PC-3 (cell line): ENCODE measurements around the gene LSM5. TPM values are rescaled to one million over a fixed set of nuclear protein-coding genes. Genes with fewer than 3 reads are reported as not detected.

Source experiments
- ATAC-seq: fragments of 200-7000 bp; cut with Tn5 transposase; 2 replicates; pipeline ENCODE4 v1.9.1; 2020; ENCODE audit warnings: mild to moderate bottlenecking, moderate library complexity
- BruUV-seq: library from RNA; stranded (reverse); fragments of 400-500 nt; replicated peaks from 2 replicates; lab custom pipeline; 2021; lab: Mats Ljungman, UMichigan
- CTCF ChIA-PET: fragments of 300-600 bp; sonication (Branson Sonifier 250); formaldehyde crosslinking; loops from one replicate; lab custom pipeline; 2022; ENCODE audit warnings: antibody characterized with exemption; lab: Charles Lee
- POLR2A ChIA-PET: fragments of 300-600 bp; sonication (Branson Sonifier 250); formaldehyde crosslinking; loops from one replicate; lab custom pipeline; 2022; ENCODE audit warnings: antibody characterized with exemption; ENCODE audit not compliant: unreplicated experiment; lab: Charles Lee
- DNase-seq: peaks from one replicate; pipeline ENCODE4 v3.0.0-alpha.2; 2015
- H2AFZ ChIP-seq: fragments of 300-600 bp; sonication (generic); 2 replicates; pipeline ENCODE4 v1.6.0; 2016; ENCODE audit warnings: antibody characterized with exemption, low read length
- H3F3A ChIP-seq: fragments of 300-600 bp; sonication (generic); one replicate; pipeline ENCODE4 v1.6.0; 2017; ENCODE audit warnings: antibody characterized with exemption, low read length, control low read depth, mild to moderate bottlenecking; ENCODE audit not compliant: unreplicated experiment
- H3K27ac ChIP-seq: fragments of 300-600 bp; sonication (generic); 2 replicates; pipeline ENCODE4 v1.5.1; 2016; ENCODE audit warnings: mild to moderate bottlenecking, low read length
- H3K27me3 ChIP-seq: fragments of 300-600 bp; sonication (generic); 2 replicates; pipeline ENCODE4 v1.6.1; 2016; ENCODE audit warnings: low read length, mixed read lengths
- H3K36me3 ChIP-seq: fragments of 300-600 bp; sonication (generic); 2 replicates; pipeline ENCODE4 v1.6.1; 2016; ENCODE audit warnings: low read depth, mixed run types, low read length, mixed read lengths
- H3K4me1 ChIP-seq: fragments of 300-600 bp; sonication (generic); 2 replicates; pipeline ENCODE4 v1.5.1; 2016; ENCODE audit warnings: low read length; ENCODE audit not compliant: insufficient read depth
- H3K4me2 ChIP-seq: fragments of 300-600 bp; sonication (generic); 2 replicates; pipeline ENCODE4 v1.6.0; 2016; ENCODE audit warnings: low read length
- H3K4me3 ChIP-seq: fragments of 300-600 bp; sonication (generic); 2 replicates; pipeline ENCODE4 v1.5.1; 2016; ENCODE audit warnings: mild to moderate bottlenecking, low read length, mixed read lengths
- H3K79me2 ChIP-seq: fragments of 300-600 bp; sonication (generic); 2 replicates; pipeline ENCODE4 v1.6.1; 2017; ENCODE audit warnings: low read length, mixed read lengths
- H3K9ac ChIP-seq: fragments of 300-600 bp; sonication (generic); 2 replicates; pipeline ENCODE4 v1.6.0; 2016; ENCODE audit warnings: mild to moderate bottlenecking, low read length
- H3K9me2 ChIP-seq: fragments of 300-600 bp; sonication (generic); replicated peaks from 2 replicates; pipeline ENCODE4 v1.6.1; 2016; ENCODE audit warnings: mixed run types, low read length, mixed read lengths
- H3K9me3 ChIP-seq: fragments of 300-600 bp; sonication (generic); 2 replicates; pipeline ENCODE4 v1.6.1; 2016; ENCODE audit warnings: low read length, mixed read lengths
- H4K20me1 ChIP-seq: fragments of 300-600 bp; sonication (generic); 2 replicates; pipeline ENCODE4 v1.6.1; 2016; ENCODE audit warnings: low read length, mixed read lengths
- CTCF ChIP-seq: fragments of 300-600 bp; sonication (generic); conservative IDR thresholded peaks from 2 replicates; pipeline ENCODE4 v1.5.1; 2017; ENCODE audit warnings: antibody characterized with exemption, low read depth, mild to moderate bottlenecking, low read length
- EZH2 ChIP-seq: fragments of 300-600 bp; sonication (generic); IDR thresholded peaks from one replicate; pipeline ENCODE4 v1.6.1; 2017; ENCODE audit warnings: antibody characterized with exemption, mild to moderate bottlenecking, low read length; ENCODE audit not compliant: unreplicated experiment
- EZH2phosphoT487 ChIP-seq: fragments of 300-600 bp; sonication (generic); IDR thresholded peaks from 2 replicates; pipeline ENCODE4 v1.6.1; 2018; ENCODE audit warnings: mild to moderate bottlenecking, antibody characterized with exemption, low read length, borderline replicate concordance
- intact Hi-C: fragments of 100-400 bp; cut with micrococcal nuclease; formaldehyde crosslinking; loops from 2 replicates; pipeline ENCODE4 v1.9.0; 2023
- total RNA-seq: library from RNA; depleted of rRNA; stranded (reverse); fragments of >200 nt; gene quantifications from 2 replicates; pipeline ENCODE4 v1.2.3, GENCODE V29; 2014

LSM5 gene
- total RNA-seq, 1 experiment from 2014 or later = 24.8 TPM

- no peak overlapping the region for H3K4me3 ChIP-seq
- DNase-seq (no peak), ATAC-seq (no peak)
- CTCF ChIA-PET = no interaction called here
- H3K4me2 ChIP-seq = no peak overlapping the region
- no peaks in the 10 kb centered on the region for H3K36me3 ChIP-seq
- POLR2A ChIA-PET = interaction anchor here (0.7 kb wide), 1 partner anchor 38 kb away, joined by 14 read pairs; the partner anchor contains the start of gene AVL9
- no peaks in the 10 kb centered on the region for H3K9me2 ChIP-seq
- no peaks in the 10 kb centered on the region for H3K9me3 ChIP-seq
- H3K27me3 ChIP-seq = no peaks in the 10 kb centered on the region
- intact Hi-C loops = no loop called here
- H3K9ac ChIP-seq = no peak overlapping the region
- no peak overlapping the region for H2AFZ ChIP-seq
- no TSS peak for BruUV-seq
- H3K79me2 ChIP-seq = peaks cover 19% of the 10 kb centered on the region; the same call in 1 of the 2 replicates
- H3K4me1 ChIP-seq = peaks cover 18% of the 10 kb centered on the region
- no peak overlapping the region for H3K27ac ChIP-seq
- no peaks in the 10 kb centered on the region for H4K20me1 ChIP-seq
- H3F3A ChIP-seq = no peaks in the 10 kb centered on the region
- TF ChIP-seq CTCF (no peak), EZH2phosphoT487 (no peak), EZH2 (no peak)
These were observed 43.3 kb upstream of the LSM5 start for GRCh38 chr7:32533276-32534029.

GRCh38 chr7:32532716-32533115 lies 42.5 kb upstream of the LSM5 start:
- ATAC-seq (no peak), DNase-seq (no peak)
- Histone ChIP-seq H3K36me3 (no peaks in the 10 kb centered on the region), H3K27me3 (no peaks in the 10 kb centered on the region), H2AFZ (no peak overlapping the region), H4K20me1 (no peaks in the 10 kb centered on the region), H3F3A (no peaks in the 10 kb centered on the region), H3K4me3 (no peak overlapping the region), H3K9ac (no peak overlapping the region), H3K9me2 (no peaks in the 10 kb centered on the region), H3K4me1 (peaks cover 18% of the 10 kb centered on the region), H3K4me2 (no peak overlapping the region), H3K27ac (no peak overlapping the region), H3K79me2 (peaks cover 14% of the 10 kb centered on the region; the same call in 1 of the 2 replicates), H3K9me3 (no peaks in the 10 kb centered on the region)
- BruUV-seq = no TSS peak
- ChIA-PET POLR2A (no interaction called here), CTCF (no interaction called here)
- intact Hi-C loops = no loop called here
- TF ChIP-seq EZH2 (no peak), CTCF (no peak), EZH2phosphoT487 (no peak)

- Histone ChIP-seq H3K79me2 (0 out of 2 replicates have a peak, but pooled peaks cover 12% of the 10 kb centered on the region), H3K9me2 (no peaks in the 10 kb centered on the region), H3F3A (no peaks in the 10 kb centered on the region), H4K20me1 (no peaks in the 10 kb centered on the region), H3K9ac (no peak overlapping the region), H3K27ac (no peak overlapping the region), H3K4me1 (peaks cover 18% of the 10 kb centered on the region), H3K27me3 (no peaks in the 10 kb centered on the region), H3K4me2 (no peak overlapping the region), H2AFZ (no peak overlapping the region), H3K36me3 (no peaks in the 10 kb centered on the region), H3K4me3 (no peak overlapping the region), H3K9me3 (no peaks in the 10 kb centered on the region)
- BruUV-seq = no TSS peak
- intact Hi-C loops = no loop called here
- DNase-seq (peak; percentile 46), ATAC-seq (0 out of 2 replicates have a peak, but pooled peaks have one; percentile 28)
- TF ChIP-seq CTCF (no peak), EZH2phosphoT487 (no peak), EZH2 (no peak)
- CTCF ChIA-PET = no interaction called here
- POLR2A ChIA-PET = no interaction called here
These were observed 41.9 kb upstream of the LSM5 start for GRCh38 chr7:32532086-32532485.
